Measurements from ENCODE around the gene FANK1. TPM values are rescaled to one million over a fixed set of nuclear protein-coding genes. Genes with fewer than 3 reads are reported as not detected.

The FANK1 gene
- total RNA-seq, 5 donors from 2014 or later (not counting 1 experiment from before 2014, with no cell fraction given) = 1.3 to 3.3 (median 2.2) TPM; not detected in 1

- no peaks in the 10 kb centered on the region for H3K9me3 ChIP-seq
- H3K27me3 Mint-ChIP-seq = peaks cover 3 to 7% of the 10 kb centered on the region in 2 donors
- no peak overlapping the region for H3K27ac ChIP-seq (ENCODE audit: low read length)
- H3K4me1 ChIP-seq (ENCODE audit: control insufficient read depth in 1 of 2, extremely low read depth in 1 of 2, insufficient read depth in 2 of 2, low read length in 2 of 2) = no peaks in the 10 kb centered on the region
- ChIA-PET CTCF (no interaction called here), POLR2A (interaction anchor here in 1 of 2 donors (0.6 kb wide), 1 partner anchor 21 kb away, joined by 3 read pairs; no protein-coding TSS in a partner anchor)
- no peak overlapping the region for H3K27ac Mint-ChIP-seq
- no peak for DNase-seq
- no peaks in the 10 kb centered on the region for H3K36me3 Mint-ChIP-seq
- no peak overlapping the region for H3K4me3 Mint-ChIP-seq
- ATAC-seq (replicated peaks in 1 of 4) = no peak
- WGBS (ENCODE audit: insufficient coverage) = 47% methylated on average over 2 of the region's 9 CpGs
- H3K27me3 ChIP-seq (replicated peaks in 1 of 2; ENCODE audit: control insufficient read depth in 2 of 2, extremely low read depth in 1 of 2, insufficient read depth in 2 of 2, low read length in 1 of 2) = peaks cover 0 to 6% of the 10 kb centered on the region in 2 experiments
- no peaks in the 10 kb centered on the region for H3K9me3 Mint-ChIP-seq
- no peaks in the 10 kb centered on the region for H3K4me1 Mint-ChIP-seq
- no peak overlapping the region for H3K4me3 ChIP-seq (ENCODE audit: control insufficient read depth in 1 of 2, extremely low read depth in 1 of 2, low read length in 1 of 2)
- H3K36me3 ChIP-seq (ENCODE audit: control insufficient read depth in 2 of 2, extremely low read depth in 1 of 2, insufficient read depth in 1 of 2, low read length in 1 of 2) = no peaks in the 10 kb centered on the region
These were observed 162.1 kb downstream of the FANK1 start for GRCh38 chr10:126058507-126058906.

Other genes starting within 250 kb of the FANK1 start
- gene TEX36, start 213.4 kb upstream of the FANK1 start, total RNA-seq = not detected
- 10 to 100 TPM; 40.7 to 45.8 (median 43.5) TPM for gene EDRF1, start 176.9 kb upstream of the FANK1 start, total RNA-seq
- gene MMP21, start 120.7 kb upstream of the FANK1 start, total RNA-seq = under 1 TPM; 0.30 to 0.49 (median 0.44) TPM
- 10 to 100 TPM; 28.9 to 39.2 (median 35.5) TPM for gene UROS, start 73.3 kb upstream of the FANK1 start, total RNA-seq
- gene BCCIP, start 73.0 kb upstream of the FANK1 start, total RNA-seq = 10 to 100 TPM; 34.0 to 43.2 (median 38.2) TPM
- gene DHX32, start 15.3 kb upstream of the FANK1 start, total RNA-seq = 10 to 100 TPM in 3 of 5 donors, 1 to 10 TPM in 2; 6.9 to 13.4 (median 10.7) TPM

Data from T-cell (primary cell).